Astrocyte (in vitro differentiated cells and primary cell): ENCODE results near the gene NOTCH4. TPM values are rescaled to one million over a fixed set of nuclear protein-coding genes. Genes with fewer than 3 reads are reported as not detected.
A peak's percentile ranks its signal among the peaks of the same experiment; 100 is the strongest.
"Not testable (repeated sequence)": the region's sequence is repeated elsewhere in the genome, so short reads cannot be mapped to it uniquely, and the experiment has no call there.

ENCODE experiments used
- DNase-seq: peaks from one replicate; pipeline ENCODE4 v3.0.0-alpha.2; 2010; ENCODE audit warnings: low read depth
- FAIRE-seq: peaks from 2 replicates; lab custom pipeline; 2011; peaks lifted over from hg19 to GRCh38; lab: Jason Lieb, UNC
- H2AFZ ChIP-seq: 2 replicates; pipeline ENCODE4 v1.6.0; 2012; ENCODE audit warnings: low read depth, low read length, inconsistent platforms
- H3K27ac ChIP-seq: 2 replicates; pipeline ENCODE4 v1.5.1; 2011; ENCODE audit warnings: low read depth, low read length, inconsistent platforms
- H3K27me3 ChIP-seq: 2 replicates; pipeline ENCODE4 v1.6.0; 2011; ENCODE audit warnings: low read length, inconsistent platforms; ENCODE audit not compliant: insufficient read depth
- H3K36me3 ChIP-seq: 2 replicates; pipeline ENCODE4 v1.5.1; 2011; ENCODE audit warnings: low read length, inconsistent platforms; ENCODE audit not compliant: insufficient read depth
- H3K4me1 ChIP-seq: 2 replicates; pipeline ENCODE4 v1.5.1; 2011; ENCODE audit warnings: low read length, inconsistent platforms; ENCODE audit not compliant: insufficient read depth
- H3K4me2 ChIP-seq: 2 replicates; pipeline ENCODE4 v1.6.0; 2012; ENCODE audit warnings: low read length, inconsistent platforms
- H3K4me3 ChIP-seq: 2 replicates; pipeline ENCODE4 v1.5.1; 2011; ENCODE audit warnings: low read depth, mild to moderate bottlenecking, low read length, inconsistent platforms; ENCODE audit not compliant: insufficient read depth
- H3K79me2 ChIP-seq: 2 replicates; pipeline ENCODE4 v1.6.0; 2012; ENCODE audit warnings: mild to moderate bottlenecking, low read length, inconsistent platforms; ENCODE audit not compliant: insufficient read depth
- H3K9ac ChIP-seq: 2 replicates; pipeline ENCODE4 v1.6.0; 2012; ENCODE audit warnings: mild to moderate bottlenecking, low read length, inconsistent platforms
- H3K9me3 ChIP-seq: 2 replicates; pipeline ENCODE4 v1.5.1; 2012; ENCODE audit warnings: low read depth, mild to moderate bottlenecking, low read length, inconsistent platforms; ENCODE audit not compliant: insufficient read depth
- H4K20me1 ChIP-seq: 2 replicates; pipeline ENCODE4 v1.6.0; 2012; ENCODE audit warnings: low read length, inconsistent platforms; ENCODE audit not compliant: insufficient read depth
- H3K27ac Mint-ChIP-seq: one replicate; pipeline ENCODE4 v1.8.0; 2021; ENCODE audit warnings: mild to moderate bottlenecking, mixed read lengths; ENCODE audit not compliant: unreplicated experiment
- H3K27me3 Mint-ChIP-seq: one replicate; pipeline ENCODE4 v1.8.0; 2021; ENCODE audit warnings: low read depth, mixed read lengths; ENCODE audit not compliant: unreplicated experiment
- H3K36me3 Mint-ChIP-seq: one replicate; pipeline ENCODE4 v1.8.0; 2021; ENCODE audit warnings: low read depth, mixed read lengths; ENCODE audit not compliant: unreplicated experiment
- H3K4me1 Mint-ChIP-seq: one replicate; pipeline ENCODE4 v1.8.0; 2021; ENCODE audit warnings: low read depth, mixed read lengths; ENCODE audit not compliant: unreplicated experiment
- H3K4me3 Mint-ChIP-seq: one replicate; pipeline ENCODE4 v1.8.0; 2021; ENCODE audit warnings: mild to moderate bottlenecking, moderate library complexity, mixed read lengths; ENCODE audit not compliant: unreplicated experiment
- H3K9me3 Mint-ChIP-seq: one replicate; pipeline ENCODE4 v1.8.0; 2021; ENCODE audit warnings: mild to moderate bottlenecking, mixed read lengths; ENCODE audit not compliant: unreplicated experiment
- CTCF ChIP-seq: IDR thresholded peaks from 2 replicates; pipeline ENCODE4 v1.5.1; 2011; ENCODE audit warnings: low read depth, mild to moderate bottlenecking, inconsistent platforms, low read length, moderate library complexity; ENCODE audit not compliant: insufficient read depth
- EZH2 ChIP-seq: IDR thresholded peaks from 2 replicates; pipeline ENCODE4 v1.6.1; 2012; ENCODE audit warnings: mild to moderate bottlenecking, low read length, inconsistent platforms; ENCODE audit not compliant: insufficient read depth
- total RNA-seq: library from RNA; stranded (reverse); gene quantifications from 2 replicates; pipeline ENCODE4 v1.2.1, GENCODE V29; 2021

NOTCH4 gene
- total RNA-seq, 1 donor from 2014 or later = 0.57 TPM

GRCh38 chr6:32267035-32267434 lies 43.2 kb upstream of the NOTCH4 start:
- no peaks in the 10 kb centered on the region for H3K79me2 ChIP-seq
- H4K20me1 ChIP-seq = no peaks in the 10 kb centered on the region
- H3K4me2 ChIP-seq = no peak overlapping the region
- H3K9ac ChIP-seq = no peak overlapping the region
- H3K27ac ChIP-seq = no peak overlapping the region
- H3K27ac Mint-ChIP-seq = no peak overlapping the region
- H3K4me1 ChIP-seq = no peaks in the 10 kb centered on the region
- H3K36me3 Mint-ChIP-seq = no peaks in the 10 kb centered on the region
- no peak for FAIRE-seq
- peaks cover 5% of the 10 kb centered on the region for H3K9me3 Mint-ChIP-seq
- DNase-seq = no peak
- no peaks in the 10 kb centered on the region for H3K4me1 Mint-ChIP-seq
- no peaks in the 10 kb centered on the region for H3K9me3 ChIP-seq
- H3K27me3 Mint-ChIP-seq = peaks cover 5% of the 10 kb centered on the region
- H3K4me3 Mint-ChIP-seq = no peak overlapping the region
- no peak overlapping the region for H2AFZ ChIP-seq
- no peak overlapping the region for H3K4me3 ChIP-seq
- H3K36me3 ChIP-seq = no peaks in the 10 kb centered on the region
- no peaks in the 10 kb centered on the region for H3K27me3 ChIP-seq
- no peak for TF ChIP-seq EZH2
- no peak for TF ChIP-seq CTCF

GRCh38 chr6:32257262-32257661 lies 33.4 kb upstream of the NOTCH4 start:
- H3K4me3 Mint-ChIP-seq, H3K27me3 ChIP-seq, H2AFZ ChIP-seq, H3K79me2 ChIP-seq, H3K9me3 ChIP-seq, H3K27ac ChIP-seq, H3K4me3 ChIP-seq, H3K4me1 ChIP-seq, H3K4me1 Mint-ChIP-seq, H3K4me2 ChIP-seq, H4K20me1 ChIP-seq, H3K36me3 ChIP-seq, FAIRE-seq, H3K9me3 Mint-ChIP-seq, DNase-seq, H3K27ac Mint-ChIP-seq, H3K9ac ChIP-seq, H3K27me3 Mint-ChIP-seq, H3K36me3 Mint-ChIP-seq: not testable (repeated sequence)

- peak overlapping the region; percentile 77 for H3K27ac ChIP-seq
- no peaks in the 10 kb centered on the region for H3K9me3 ChIP-seq
- Mint-ChIP-seq H3K27ac (peak overlapping the region; percentile 76), H3K27me3 (peaks cover 6% of the 10 kb centered on the region), H3K36me3 (no peaks in the 10 kb centered on the region), H3K4me1 (peaks cover 10% of the 10 kb centered on the region), H3K4me3 (no peak overlapping the region), H3K9me3 (peaks cover 2% of the 10 kb centered on the region)
- peaks cover 7% of the 10 kb centered on the region for H3K4me1 ChIP-seq
- FAIRE-seq (peak; percentile 87), DNase-seq (peak; percentile 87)
- no peaks in the 10 kb centered on the region for H3K79me2 ChIP-seq
- H3K27me3 ChIP-seq = no peaks in the 10 kb centered on the region
- H2AFZ ChIP-seq = peak overlapping the region; percentile 96
- H4K20me1 ChIP-seq = no peaks in the 10 kb centered on the region
- peak overlapping the region; percentile 88 for H3K4me2 ChIP-seq
- H3K9ac ChIP-seq = peak overlapping the region; percentile 72
- TF ChIP-seq EZH2 (no peak), CTCF (peak; percentile 38)
- H3K36me3 ChIP-seq = no peaks in the 10 kb centered on the region
- peak overlapping the region; percentile 50 for H3K4me3 ChIP-seq
Measured at GRCh38 chr6:32255199-32256153, 31.6 kb upstream of the NOTCH4 start.
